GM23338 (cell line): ENCODE results near the gene PKHD1. TPM values are rescaled to one million over a fixed set of nuclear protein-coding genes. Genes with fewer than 3 reads are reported as not detected.

Experiments used
- ATAC-seq: fragments of 200-7000 bp; cut with Tn5 transposase; 3 replicates; pipeline ENCODE4 v1.9.1; 2020
- DNase-seq: peaks from one replicate; pipeline ENCODE4 v3.0.0-alpha.2; 2015; ENCODE audit warnings: low spot score
- H2AFZ ChIP-seq: fragments of 200-600 bp; sonication (generic); 2 replicates; pipeline ENCODE4 v1.8.0; 2016; ENCODE audit warnings: antibody characterized with exemption, mild to moderate bottlenecking, moderate library complexity
- H3F3A ChIP-seq: fragments of 200-600 bp; sonication (generic); replicated peaks from 2 replicates; pipeline ENCODE4 v1.8.0; 2017; ENCODE audit warnings: antibody characterized with exemption, mixed run types, low read depth
- H3K27ac ChIP-seq: fragments of 200-600 bp; sonication (generic); 2 replicates; pipeline ENCODE4 v1.6.1; 2016; ENCODE audit warnings: low read depth
- H3K27me3 ChIP-seq: fragments of 200-600 bp; sonication (generic); 2 replicates; pipeline ENCODE4 v1.8.0; 2016; ENCODE audit warnings: mild to moderate bottlenecking, mixed run types, moderate library complexity; ENCODE audit not compliant: insufficient read depth
- H3K36me3 ChIP-seq: fragments of 200-600 bp; sonication (generic); 2 replicates; pipeline ENCODE4 v1.8.0; 2016; ENCODE audit warnings: mild to moderate bottlenecking; ENCODE audit not compliant: insufficient read depth
- H3K4me1 ChIP-seq: fragments of 200-600 bp; sonication (generic); 2 replicates; pipeline ENCODE4 v1.8.0; 2016; ENCODE audit warnings: mild to moderate bottlenecking, moderate library complexity; ENCODE audit not compliant: insufficient read depth
- H3K4me2 ChIP-seq: fragments of 200-600 bp; sonication (generic); 2 replicates; pipeline ENCODE4 v1.7.1; 2017; ENCODE audit warnings: mixed run types
- H3K4me3 ChIP-seq: fragments of 200-600 bp; sonication (generic); 2 replicates; pipeline ENCODE4 v1.6.1; 2016; ENCODE audit warnings: mixed run types
- H3K79me2 ChIP-seq: fragments of 200-600 bp; sonication (generic); replicated peaks from 2 replicates; pipeline ENCODE4 v1.8.0; 2017; ENCODE audit warnings: mild to moderate bottlenecking; ENCODE audit not compliant: insufficient read depth
- H3K9me2 ChIP-seq: fragments of 200-600 bp; sonication (generic); 2 replicates; pipeline ENCODE4 v1.8.0; 2017; ENCODE audit not compliant: insufficient read depth
- H4K20me1 ChIP-seq: fragments of 200-600 bp; sonication (generic); replicated peaks from 2 replicates; pipeline ENCODE4 v1.8.0; 2017; ENCODE audit warnings: mild to moderate bottlenecking; ENCODE audit not compliant: insufficient read depth
- H3K27ac Mint-ChIP-seq: 2 replicates; pipeline ENCODE4 v1.8.0; 2020; ENCODE audit warnings: inconsistent platforms, mild to moderate bottlenecking, moderate library complexity, mixed read lengths
- H3K27me3 Mint-ChIP-seq: 3 replicates; pipeline ENCODE4 v1.8.0; 2022; ENCODE audit warnings: low read depth, mild to moderate bottlenecking, moderate library complexity, mixed read lengths, inconsistent platforms; ENCODE audit not compliant: insufficient read depth, poor library complexity
- H3K36me3 Mint-ChIP-seq: 3 replicates; pipeline ENCODE4 v1.8.0; 2021; ENCODE audit warnings: low read depth, mild to moderate bottlenecking, inconsistent platforms, moderate library complexity, mixed read lengths
- H3K4me1 Mint-ChIP-seq: 3 replicates; pipeline ENCODE4 v1.8.0; 2020; ENCODE audit warnings: mild to moderate bottlenecking, inconsistent platforms, mixed read lengths
- H3K4me3 Mint-ChIP-seq: 3 replicates; pipeline ENCODE4 v1.8.0; 2021; ENCODE audit warnings: moderate library complexity, mild to moderate bottlenecking, inconsistent platforms, mixed read lengths
- H3K9me3 Mint-ChIP-seq: 3 replicates; pipeline ENCODE4 v1.8.0; 2020; ENCODE audit warnings: moderate library complexity, mild to moderate bottlenecking, inconsistent platforms, mixed read lengths
- CREB1 ChIP-seq: fragments of 250-450 bp; sonication (Bioruptor Pico); IDR thresholded peaks from 2 replicates; pipeline ENCODE4 v1.5.0; 2020; ENCODE audit warnings: low read depth, mild to moderate bottlenecking, moderate library complexity
- EZH2 ChIP-seq: fragments of 200-600 bp; sonication (generic); IDR thresholded peaks from one replicate; pipeline ENCODE4 v1.8.0; 2017; ENCODE audit warnings: antibody characterized with exemption, mild to moderate bottlenecking, low read depth; ENCODE audit not compliant: unreplicated experiment
- EZH2phosphoT487 ChIP-seq: fragments of 200-600 bp; sonication (generic); IDR thresholded peaks from one replicate; pipeline ENCODE4 v1.8.1; 2018; ENCODE audit warnings: antibody characterized with exemption; ENCODE audit not compliant: unreplicated experiment
- JUNB ChIP-seq: IDR thresholded peaks from one replicate; pipeline ENCODE4 v1.6.1; 2016; ENCODE audit warnings: antibody characterized with exemption; ENCODE audit not compliant: unreplicated experiment
- NANOG ChIP-seq: IDR thresholded peaks from 2 replicates; pipeline ENCODE4 v1.6.1; 2016; ENCODE audit warnings: antibody characterized with exemption, borderline replicate concordance
- POLR2AphosphoS5 ChIP-seq: IDR thresholded peaks from 2 replicates; pipeline ENCODE4 v1.6.1; 2016; ENCODE audit warnings: antibody characterized with exemption, low read depth
- STAT1 ChIP-seq: IDR thresholded peaks from one replicate; pipeline ENCODE4 v1.6.1; 2016; ENCODE audit warnings: antibody characterized with exemption; ENCODE audit not compliant: unreplicated experiment
- ZNF114 ChIP-seq: fragments of 250-450 bp; sonication (Bioruptor Pico); IDR thresholded peaks from 2 replicates; pipeline ENCODE4 v1.5.0; 2020; ENCODE audit warnings: mild to moderate bottlenecking, moderate library complexity
- polyA plus RNA-seq: library from polyadenylated mRNA; unstranded; fragments of >200 nt; fragmentation: Nextera tagmentation; extraction: Ambion mirVana; gene quantifications from 2 replicates; pipeline ENCODE4 v1.2.1, GENCODE V29; 2016
- total RNA-seq: library from RNA; depleted of rRNA; stranded (reverse); fragments of >200 nt; shearing (Covaris generic); gene quantifications from 2 replicates; pipeline ENCODE4 v1.2.3, GENCODE V29; 2014
- TF ChIP-seq, protein P1 (sequence below): IDR thresholded peaks from 2 replicates; pipeline ENCODE4 v1.6.1; 2016; ENCODE audit warnings: antibody characterized with exemption
- TF ChIP-seq, protein P2 (sequence below): fragments of 250-450 bp; sonication (Bioruptor Pico); IDR thresholded peaks from 2 replicates; pipeline ENCODE4 v1.5.0; 2020; ENCODE audit warnings: mild to moderate bottlenecking, moderate library complexity
- TF ChIP-seq, protein P3 (sequence below): IDR thresholded peaks from one replicate; pipeline ENCODE4 v1.6.1; 2018; ENCODE audit warnings: antibody characterized with exemption; ENCODE audit not compliant: unreplicated experiment

The PKHD1 gene
- total and polyA plus RNA-seq, 2 experiments from 2014 or later: 0.03 to 0.07 TPM

DNA sequence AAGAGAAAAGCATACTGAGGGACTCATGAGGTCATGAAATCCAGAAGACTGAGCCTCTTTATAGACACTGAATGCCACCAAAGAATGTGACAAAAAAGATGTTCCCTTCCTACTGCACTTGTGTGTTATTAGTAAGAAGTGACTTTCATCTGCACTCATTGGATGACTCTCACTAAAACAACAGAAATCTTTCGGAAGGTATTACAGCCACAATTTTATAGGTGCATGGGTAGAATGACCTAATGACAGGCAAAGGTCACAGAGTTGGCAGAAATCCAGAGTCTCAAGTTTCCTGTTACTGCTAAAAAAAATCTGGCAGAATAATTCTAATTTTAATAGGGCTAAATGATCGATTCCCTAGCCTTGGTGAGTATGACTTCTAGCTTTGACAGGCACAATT lies 13.3 kb downstream of the PKHD1 start:
- H3K9me3 Mint-ChIP-seq: no peaks in the 10 kb centered on the region
- no peaks in the 10 kb centered on the region for H4K20me1 ChIP-seq
- peaks cover 48% of the 10 kb centered on the region for H3K4me1 Mint-ChIP-seq
- H3F3A ChIP-seq: no peaks in the 10 kb centered on the region
- H3K36me3 ChIP-seq: no peaks in the 10 kb centered on the region
- peaks cover 4% of the 10 kb centered on the region for H3K27me3 Mint-ChIP-seq
- no peaks in the 10 kb centered on the region for H3K36me3 Mint-ChIP-seq
- H3K4me3 Mint-ChIP-seq: no peak overlapping the region
- H2AFZ ChIP-seq: no peak overlapping the region
- no peak overlapping the region for H3K27ac ChIP-seq
- DNase-seq: no peak
- no peak overlapping the region for H3K27ac Mint-ChIP-seq
- H3K9me2 ChIP-seq: no peaks in the 10 kb centered on the region; the same call in 1 of the 2 replicates
- TF ChIP-seq EZH2 (no peak), NANOG (no peak), ZNF114 (CRISPR knock-in tag) (no peak), EZH2phosphoT487 (no peak), CREB1 (CRISPR knock-in tag) (no peak), JUNB (no peak), STAT1 (no peak), POLR2AphosphoS5 (no peak)
- TF ChIP-seq, protein P1, sequence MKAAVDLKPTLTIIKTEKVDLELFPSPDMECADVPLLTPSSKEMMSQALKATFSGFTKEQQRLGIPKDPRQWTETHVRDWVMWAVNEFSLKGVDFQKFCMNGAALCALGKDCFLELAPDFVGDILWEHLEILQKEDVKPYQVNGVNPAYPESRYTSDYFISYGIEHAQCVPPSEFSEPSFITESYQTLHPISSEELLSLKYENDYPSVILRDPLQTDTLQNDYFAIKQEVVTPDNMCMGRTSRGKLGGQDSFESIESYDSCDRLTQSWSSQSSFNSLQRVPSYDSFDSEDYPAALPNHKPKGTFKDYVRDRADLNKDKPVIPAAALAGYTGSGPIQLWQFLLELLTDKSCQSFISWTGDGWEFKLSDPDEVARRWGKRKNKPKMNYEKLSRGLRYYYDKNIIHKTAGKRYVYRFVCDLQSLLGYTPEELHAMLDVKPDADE: no peak
- TF ChIP-seq, protein P2, sequence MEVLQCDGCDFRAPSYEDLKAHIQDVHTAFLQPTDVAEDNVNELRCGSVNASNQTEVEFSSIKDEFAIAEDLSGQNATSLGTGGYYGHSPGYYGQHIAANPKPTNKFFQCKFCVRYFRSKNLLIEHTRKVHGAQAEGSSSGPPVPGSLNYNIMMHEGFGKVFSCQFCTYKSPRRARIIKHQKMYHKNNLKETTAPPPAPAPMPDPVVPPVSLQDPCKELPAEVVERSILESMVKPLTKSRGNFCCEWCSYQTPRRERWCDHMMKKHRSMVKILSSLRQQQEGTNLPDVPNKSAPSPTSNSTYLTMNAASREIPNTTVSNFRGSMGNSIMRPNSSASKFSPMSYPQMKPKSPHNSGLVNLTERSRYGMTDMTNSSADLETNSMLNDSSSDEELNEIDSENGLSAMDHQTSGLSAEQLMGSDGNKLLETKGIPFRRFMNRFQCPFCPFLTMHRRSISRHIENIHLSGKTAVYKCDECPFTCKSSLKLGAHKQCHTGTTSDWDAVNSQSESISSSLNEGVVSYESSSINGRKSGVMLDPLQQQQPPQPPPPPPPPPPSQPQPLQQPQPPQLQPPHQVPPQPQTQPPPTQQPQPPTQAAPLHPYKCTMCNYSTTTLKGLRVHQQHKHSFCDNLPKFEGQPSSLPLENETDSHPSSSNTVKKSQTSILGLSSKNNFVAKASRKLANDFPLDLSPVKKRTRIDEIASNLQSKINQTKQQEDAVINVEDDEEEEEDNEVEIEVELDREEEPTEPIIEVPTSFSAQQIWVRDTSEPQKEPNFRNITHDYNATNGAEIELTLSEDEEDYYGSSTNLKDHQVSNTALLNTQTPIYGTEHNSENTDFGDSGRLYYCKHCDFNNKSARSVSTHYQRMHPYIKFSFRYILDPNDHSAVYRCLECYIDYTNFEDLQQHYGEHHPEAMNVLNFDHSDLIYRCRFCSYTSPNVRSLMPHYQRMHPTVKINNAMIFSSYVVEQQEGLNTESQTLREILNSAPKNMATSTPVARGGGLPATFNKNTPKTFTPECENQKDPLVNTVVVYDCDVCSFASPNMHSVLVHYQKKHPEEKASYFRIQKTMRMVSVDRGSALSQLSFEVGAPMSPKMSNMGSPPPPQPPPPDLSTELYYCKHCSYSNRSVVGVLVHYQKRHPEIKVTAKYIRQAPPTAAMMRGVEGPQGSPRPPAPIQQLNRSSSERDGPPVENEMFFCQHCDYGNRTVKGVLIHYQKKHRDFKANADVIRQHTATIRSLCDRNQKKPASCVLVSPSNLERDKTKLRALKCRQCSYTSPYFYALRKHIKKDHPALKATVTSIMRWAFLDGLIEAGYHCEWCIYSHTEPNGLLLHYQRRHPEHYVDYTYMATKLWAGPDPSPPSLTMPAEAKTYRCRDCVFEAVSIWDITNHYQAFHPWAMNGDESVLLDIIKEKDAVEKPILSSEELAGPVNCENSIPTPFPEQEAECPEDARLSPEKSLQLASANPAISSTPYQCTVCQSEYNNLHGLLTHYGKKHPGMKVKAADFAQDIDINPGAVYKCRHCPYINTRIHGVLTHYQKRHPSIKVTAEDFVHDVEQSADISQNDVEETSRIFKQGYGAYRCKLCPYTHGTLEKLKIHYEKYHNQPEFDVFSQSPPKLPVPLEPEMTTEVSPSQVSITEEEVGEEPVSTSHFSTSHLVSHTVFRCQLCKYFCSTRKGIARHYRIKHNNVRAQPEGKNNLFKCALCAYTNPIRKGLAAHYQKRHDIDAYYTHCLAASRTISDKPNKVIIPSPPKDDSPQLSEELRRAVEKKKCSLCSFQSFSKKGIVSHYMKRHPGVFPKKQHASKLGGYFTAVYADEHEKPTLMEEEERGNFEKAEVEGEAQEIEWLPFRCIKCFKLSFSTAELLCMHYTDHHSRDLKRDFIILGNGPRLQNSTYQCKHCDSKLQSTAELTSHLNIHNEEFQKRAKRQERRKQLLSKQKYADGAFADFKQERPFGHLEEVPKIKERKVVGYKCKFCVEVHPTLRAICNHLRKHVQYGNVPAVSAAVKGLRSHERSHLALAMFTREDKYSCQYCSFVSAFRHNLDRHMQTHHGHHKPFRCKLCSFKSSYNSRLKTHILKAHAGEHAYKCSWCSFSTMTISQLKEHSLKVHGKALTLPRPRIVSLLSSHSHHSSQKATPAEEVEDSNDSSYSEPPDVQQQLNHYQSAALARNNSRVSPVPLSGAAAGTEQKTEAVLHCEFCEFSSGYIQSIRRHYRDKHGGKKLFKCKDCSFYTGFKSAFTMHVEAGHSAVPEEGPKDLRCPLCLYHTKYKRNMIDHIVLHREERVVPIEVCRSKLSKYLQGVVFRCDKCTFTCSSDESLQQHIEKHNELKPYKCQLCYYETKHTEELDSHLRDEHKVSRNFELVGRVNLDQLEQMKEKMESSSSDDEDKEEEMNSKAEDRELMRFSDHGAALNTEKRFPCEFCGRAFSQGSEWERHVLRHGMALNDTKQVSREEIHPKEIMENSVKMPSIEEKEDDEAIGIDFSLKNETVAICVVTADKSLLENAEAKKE (CRISPR knock-in tag): no peak
- TF ChIP-seq, protein P3, sequence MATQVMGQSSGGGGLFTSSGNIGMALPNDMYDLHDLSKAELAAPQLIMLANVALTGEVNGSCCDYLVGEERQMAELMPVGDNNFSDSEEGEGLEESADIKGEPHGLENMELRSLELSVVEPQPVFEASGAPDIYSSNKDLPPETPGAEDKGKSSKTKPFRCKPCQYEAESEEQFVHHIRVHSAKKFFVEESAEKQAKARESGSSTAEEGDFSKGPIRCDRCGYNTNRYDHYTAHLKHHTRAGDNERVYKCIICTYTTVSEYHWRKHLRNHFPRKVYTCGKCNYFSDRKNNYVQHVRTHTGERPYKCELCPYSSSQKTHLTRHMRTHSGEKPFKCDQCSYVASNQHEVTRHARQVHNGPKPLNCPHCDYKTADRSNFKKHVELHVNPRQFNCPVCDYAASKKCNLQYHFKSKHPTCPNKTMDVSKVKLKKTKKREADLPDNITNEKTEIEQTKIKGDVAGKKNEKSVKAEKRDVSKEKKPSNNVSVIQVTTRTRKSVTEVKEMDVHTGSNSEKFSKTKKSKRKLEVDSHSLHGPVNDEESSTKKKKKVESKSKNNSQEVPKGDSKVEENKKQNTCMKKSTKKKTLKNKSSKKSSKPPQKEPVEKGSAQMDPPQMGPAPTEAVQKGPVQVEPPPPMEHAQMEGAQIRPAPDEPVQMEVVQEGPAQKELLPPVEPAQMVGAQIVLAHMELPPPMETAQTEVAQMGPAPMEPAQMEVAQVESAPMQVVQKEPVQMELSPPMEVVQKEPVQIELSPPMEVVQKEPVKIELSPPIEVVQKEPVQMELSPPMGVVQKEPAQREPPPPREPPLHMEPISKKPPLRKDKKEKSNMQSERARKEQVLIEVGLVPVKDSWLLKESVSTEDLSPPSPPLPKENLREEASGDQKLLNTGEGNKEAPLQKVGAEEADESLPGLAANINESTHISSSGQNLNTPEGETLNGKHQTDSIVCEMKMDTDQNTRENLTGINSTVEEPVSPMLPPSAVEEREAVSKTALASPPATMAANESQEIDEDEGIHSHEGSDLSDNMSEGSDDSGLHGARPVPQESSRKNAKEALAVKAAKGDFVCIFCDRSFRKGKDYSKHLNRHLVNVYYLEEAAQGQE: no peak
- no peak overlapping the region for H3K4me2 ChIP-seq
- peaks cover 30% of the 10 kb centered on the region for H3K4me1 ChIP-seq
- no peaks in the 10 kb centered on the region for H3K79me2 ChIP-seq
- no peak for ATAC-seq
- no peaks in the 10 kb centered on the region for H3K27me3 ChIP-seq
- no peak overlapping the region for H3K4me3 ChIP-seq
